ENCODE results near the gene EIF1. TPM values are rescaled to one million over a fixed set of nuclear protein-coding genes. Genes with fewer than 3 reads are reported as not detected.
"Not testable (repeated sequence)": the region's sequence is repeated elsewhere in the genome, so short reads cannot be mapped to it uniquely, and the experiment has no call there.

EIF1 gene
- total and polyA plus RNA-seq, 4 donors = 56.5 to 755 (median 159) TPM

GRCh38 chr17:41700843-41701242 is 12.2 kb downstream of the EIF1 start:
- not testable (repeated sequence) for H3K9ac ChIP-seq (ENCODE audit: low read depth in 1 of 2, low read length in 2 of 2); H3K27ac ChIP-seq (ENCODE audit: low read depth in 1 of 2, low read length in 2 of 2); DNase-seq (ENCODE audit: low spot score); H3K27me3 ChIP-seq (ENCODE audit: control insufficient read depth in 4 of 4, insufficient read depth in 4 of 4, low read length in 3 of 4); H3K4me3 ChIP-seq (ENCODE audit: low read depth in 1 of 3, low read length in 3 of 3); H3K36me3 ChIP-seq (ENCODE audit: control insufficient read depth in 4 of 4, insufficient read depth in 3 of 4, low read depth in 1 of 4, low read length in 3 of 4); H3K9me3 ChIP-seq (ENCODE audit: control insufficient read depth in 4 of 4, low read length in 3 of 4)
- H3K4me1 ChIP-seq (ENCODE audit: control insufficient read depth in 4 of 4, insufficient read depth in 4 of 4, low read length in 3 of 4) = peaks cover 9 to 17% (median 12%) of the 10 kb centered on the region in 4 donors
- WGBS = 93% methylated on average over 3 of the region's 3 CpGs

GRCh38 chr17:41702712-41703111 is 14.0 kb downstream of the EIF1 start:
- Histone ChIP-seq H3K4me3 (ENCODE audit: low read depth in 1 of 3, low read length in 3 of 3) (no peak overlapping the region), H3K9me3 (ENCODE audit: control insufficient read depth in 4 of 4, low read length in 3 of 4) (no peaks in the 10 kb centered on the region), H3K9ac (ENCODE audit: low read depth in 1 of 2, low read length in 2 of 2) (no peak overlapping the region), H3K4me1 (ENCODE audit: control insufficient read depth in 4 of 4, insufficient read depth in 4 of 4, low read length in 3 of 4) (peaks cover 0 to 4% (median 0%) of the 10 kb centered on the region in 4 donors), H3K27ac (ENCODE audit: low read depth in 1 of 2, low read length in 2 of 2) (no peak overlapping the region), H3K36me3 (ENCODE audit: control insufficient read depth in 4 of 4, insufficient read depth in 3 of 4, low read depth in 1 of 4, low read length in 3 of 4) (no peaks in the 10 kb centered on the region), H3K27me3 (ENCODE audit: control insufficient read depth in 4 of 4, insufficient read depth in 4 of 4, low read length in 3 of 4) (no peaks in the 10 kb centered on the region)
- peak; percentile 8 to 62 for TF ChIP-seq HNF4A (conservative IDR thresholded peaks at IDR 0.05)
- peak in 1 of 2 donors; percentile 23 for TF ChIP-seq RXRA (IDR thresholded peaks at IDR 0.05)
- TF ChIP-seq RAD21 (IDR thresholded peaks at IDR 0.05) = no peak
- 57% methylated on average over 8 of the region's 8 CpGs for WGBS
- DNase-seq (ENCODE audit: low spot score) = no peak

- H3K4me1 ChIP-seq (ENCODE audit: control insufficient read depth in 4 of 4, insufficient read depth in 4 of 4, low read length in 3 of 4) = peaks cover 0 to 4% (median 0%) of the 10 kb centered on the region in 4 donors
- no peaks in the 10 kb centered on the region for H3K36me3 ChIP-seq (ENCODE audit: control insufficient read depth in 4 of 4, insufficient read depth in 3 of 4, low read depth in 1 of 4, low read length in 3 of 4)
- no peak overlapping the region for H3K9ac ChIP-seq (ENCODE audit: low read depth in 1 of 2, low read length in 2 of 2)
- no peak for TF ChIP-seq MAX (IDR thresholded peaks at IDR 0.05)
- TF ChIP-seq REST (IDR thresholded peaks at IDR 0.05) = no peak
- no peak for TF ChIP-seq TAF1 (conservative IDR thresholded peaks at IDR 0.05)
- no peak for TF ChIP-seq SP1 (IDR thresholded peaks at IDR 0.05)
- no peak for TF ChIP-seq HNF4A (conservative IDR thresholded peaks at IDR 0.05)
- no peak for TF ChIP-seq HNF4G (IDR thresholded peaks at IDR 0.05)
- TF ChIP-seq GABPA (IDR thresholded peaks at IDR 0.05 in 1 of 2, conservative IDR thresholded peaks at IDR 0.05 in 1 of 2) = no peak
- no peak for TF ChIP-seq EGR1 (IDR thresholded peaks at IDR 0.05; ENCODE audit: low read depth in 2 of 2)
- no peak for TF ChIP-seq ZBTB33 (IDR thresholded peaks at IDR 0.05)
- no peak for TF ChIP-seq RAD21 (IDR thresholded peaks at IDR 0.05)
- TF ChIP-seq FOXA2 (IDR thresholded peaks at IDR 0.05) = no peak
- no peak for TF ChIP-seq YY1 (IDR thresholded peaks at IDR 0.05)
- TF ChIP-seq CTCF (IDR thresholded peaks at IDR 0.05; ENCODE audit: low read depth, low read length, missing input control) = no peak
- TF ChIP-seq FOXA1 (IDR thresholded peaks at IDR 0.05) = no peak
- no peak for TF ChIP-seq RXRA (IDR thresholded peaks at IDR 0.05)
- H3K27me3 ChIP-seq (ENCODE audit: control insufficient read depth in 4 of 4, insufficient read depth in 4 of 4, low read length in 3 of 4) = no peaks in the 10 kb centered on the region
- no peaks in the 10 kb centered on the region for H3K9me3 ChIP-seq (ENCODE audit: control insufficient read depth in 4 of 4, low read length in 3 of 4)
- no peak overlapping the region for H3K27ac ChIP-seq (ENCODE audit: low read depth in 1 of 2, low read length in 2 of 2)
- no peak overlapping the region for H3K4me3 ChIP-seq (ENCODE audit: low read depth in 1 of 3, low read length in 3 of 3)
- no peak for DNase-seq (ENCODE audit: low spot score)
- WGBS = 80% methylated on average over 13 of the region's 13 CpGs
These were observed 16.7 kb downstream of the EIF1 start for GRCh38 chr17:41705271-41705991.
